Stimulated activated CD4-positive, alpha-beta T cell treated with anti-CD3 and anti-CD28 coated beads, Interleukin-4, amount 100 ng/mL, for 1 hour (primary cell): ENCODE measurements around the gene FGF12.

ENCODE experiments used
- DNase-seq: peaks from one replicate; pipeline ENCODE4 v3.0.0-alpha.2; 2020

The FGF12 gene

DNA sequence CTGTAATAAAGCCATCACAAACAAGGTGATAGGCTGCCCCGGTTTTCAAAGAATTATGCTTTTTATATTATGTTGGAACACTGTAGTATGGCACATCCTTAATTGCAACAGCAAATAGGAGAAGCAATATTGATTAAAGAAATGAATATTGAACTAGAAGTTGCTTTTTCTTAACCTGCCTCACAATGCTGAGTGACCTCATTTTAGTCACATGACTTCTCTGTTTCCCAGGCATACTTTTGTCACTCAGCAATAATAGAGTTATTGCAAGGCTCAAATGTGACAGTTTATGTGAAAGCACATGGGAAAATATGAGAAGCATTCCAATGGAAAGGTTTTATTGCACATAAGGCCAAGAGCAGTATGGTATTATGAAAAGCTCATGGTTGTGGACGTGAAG is 400.7 kb downstream of the FGF12 start:
- no peak for DNase-seq

DNA sequence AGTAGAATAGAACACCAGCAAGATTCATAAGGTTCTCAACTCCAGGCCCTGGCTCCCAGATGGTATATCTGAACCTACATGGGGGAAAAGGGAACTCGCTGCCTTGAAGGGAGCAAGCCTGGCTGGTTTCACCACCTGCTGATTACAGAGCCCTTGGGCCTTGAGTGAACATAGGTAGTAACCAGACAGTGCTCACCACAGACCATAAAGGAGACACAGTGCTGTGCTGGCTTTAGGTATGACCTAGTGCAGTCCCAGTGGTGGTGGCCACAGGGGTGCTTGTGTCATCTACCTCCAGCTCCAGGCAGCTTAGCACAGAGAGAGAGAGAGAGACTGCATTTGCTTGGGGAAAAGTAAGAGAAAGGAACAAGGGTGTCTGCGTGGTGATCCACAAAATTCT is 409.8 kb downstream of the FGF12 start:
- no peak for DNase-seq

GRCh38 chr3:192313605-192314004 is 413.7 kb downstream of the FGF12 start:
- DNase-seq = no peak

GRCh38 chr3:192307631-192308030 is 419.7 kb downstream of the FGF12 start:
- no peak for DNase-seq

GRCh38 chr3:192303235-192303634 is 424.1 kb downstream of the FGF12 start:
- DNase-seq = no peak

DNA sequence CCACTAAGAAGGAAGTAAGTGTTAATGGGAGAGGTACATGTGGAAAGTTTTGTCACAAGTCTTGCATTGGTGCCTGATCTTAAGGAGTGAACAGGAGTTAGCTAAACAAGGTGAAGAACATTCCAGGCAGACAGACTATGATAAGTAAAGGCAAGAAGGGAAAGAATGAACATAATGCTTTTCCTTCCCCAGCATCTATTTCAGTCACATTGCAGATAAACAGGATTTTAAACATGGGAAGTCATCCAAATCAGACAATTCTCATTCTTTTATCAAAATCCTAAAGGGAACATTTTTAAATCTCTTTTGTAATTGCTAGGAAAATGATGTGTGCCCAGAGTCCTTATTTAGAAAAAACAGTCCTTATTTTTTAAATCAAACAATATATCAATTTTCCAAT is 424.6 kb downstream of the FGF12 start:
- DNase-seq = no peak

DNA sequence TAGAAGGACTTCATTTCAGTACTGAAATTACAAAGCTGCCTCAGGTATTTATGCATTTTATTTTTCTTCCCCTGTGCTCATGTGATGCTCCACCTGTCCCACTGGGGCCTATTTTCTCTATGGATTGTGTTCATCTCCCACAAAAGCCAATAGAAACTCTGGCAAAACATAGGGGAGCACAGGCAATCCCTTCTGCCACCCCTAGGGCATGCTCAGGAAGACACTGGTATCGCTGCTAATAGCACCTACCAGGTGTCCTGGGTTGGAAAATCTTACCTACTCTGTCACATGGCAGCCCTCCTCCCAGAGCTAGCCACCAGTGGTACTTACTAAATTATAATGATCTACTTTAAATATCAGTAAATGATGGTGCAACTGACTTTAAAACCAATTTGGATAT is 427.4 kb downstream of the FGF12 start:
- no peak for DNase-seq

DNA sequence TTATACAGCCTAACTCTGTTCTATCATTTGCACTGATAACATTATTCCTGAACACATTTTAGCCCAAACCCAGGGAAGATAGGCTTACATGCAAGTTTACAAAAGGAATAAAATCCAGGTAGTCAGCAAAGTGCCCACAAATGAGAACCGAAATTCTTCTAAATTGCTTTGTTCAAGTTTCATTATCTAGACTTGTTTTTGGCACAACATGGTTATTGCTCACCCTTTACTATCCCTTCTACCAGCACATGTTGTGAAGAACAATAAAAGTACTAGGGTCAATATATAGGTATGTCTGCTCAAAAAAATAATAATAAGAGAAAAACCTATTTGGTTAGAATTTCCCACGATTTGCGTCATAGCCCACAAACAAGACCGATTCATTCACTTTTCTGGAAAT is 430.5 kb downstream of the FGF12 start:
- DNase-seq = no peak

- DNase-seq = no peak
These were observed 442.8 kb downstream of the FGF12 start for GRCh38 chr3:192284443-192285072.

DNA sequence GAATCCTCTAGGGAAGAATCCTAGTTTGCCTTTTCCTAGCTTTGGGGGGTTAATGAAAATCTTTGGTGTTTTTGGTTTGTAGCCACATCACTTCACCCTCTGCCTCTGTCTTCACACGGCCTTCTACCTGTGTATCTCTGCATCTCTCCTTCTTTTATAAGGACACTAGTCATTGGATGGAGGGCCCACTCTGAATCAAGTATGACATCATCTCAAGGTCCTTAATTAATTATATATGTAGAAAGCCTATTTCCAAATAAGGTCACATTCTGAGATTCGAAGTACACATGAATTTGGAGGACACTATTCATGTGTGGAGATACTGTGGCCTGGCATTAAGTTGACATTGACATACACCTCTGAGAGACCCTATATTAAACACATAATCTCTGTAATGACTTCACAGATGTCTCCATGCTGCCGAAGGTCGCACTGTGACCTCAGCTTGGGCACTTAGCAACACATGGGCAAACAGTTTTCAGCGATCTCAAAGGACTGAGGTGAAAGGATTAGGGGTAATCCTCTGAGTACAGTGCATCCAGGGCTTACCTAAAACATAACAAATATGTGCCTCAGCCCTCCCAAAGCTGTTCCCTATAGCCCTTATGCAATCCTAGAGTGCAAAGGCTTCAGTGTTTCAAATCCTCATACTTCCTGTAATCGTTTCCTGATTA is 446.0 kb downstream of the FGF12 start:
- no peak for DNase-seq

DNA sequence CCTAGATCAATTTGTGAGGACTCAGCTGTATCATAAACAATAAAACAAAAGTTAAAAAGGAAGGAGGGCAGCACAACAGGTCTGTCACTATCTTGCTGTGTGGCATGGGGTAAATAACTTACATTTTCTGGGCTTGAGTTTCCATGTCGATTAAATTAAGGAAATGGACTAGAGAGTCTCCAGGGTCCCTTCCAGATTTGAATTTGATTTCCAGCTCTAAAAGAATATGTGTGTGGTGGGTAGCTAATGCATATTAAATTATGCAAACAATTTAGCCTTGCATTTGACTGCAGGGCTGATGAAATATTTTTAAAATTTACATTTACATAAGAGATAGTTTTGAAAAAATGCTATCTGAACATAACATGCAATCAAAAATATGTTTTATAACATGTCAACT is 447.7 kb downstream of the FGF12 start:
- DNase-seq = no peak

GRCh38 chr3:192277477-192277876 is 449.9 kb downstream of the FGF12 start:
- no peak for DNase-seq

DNA sequence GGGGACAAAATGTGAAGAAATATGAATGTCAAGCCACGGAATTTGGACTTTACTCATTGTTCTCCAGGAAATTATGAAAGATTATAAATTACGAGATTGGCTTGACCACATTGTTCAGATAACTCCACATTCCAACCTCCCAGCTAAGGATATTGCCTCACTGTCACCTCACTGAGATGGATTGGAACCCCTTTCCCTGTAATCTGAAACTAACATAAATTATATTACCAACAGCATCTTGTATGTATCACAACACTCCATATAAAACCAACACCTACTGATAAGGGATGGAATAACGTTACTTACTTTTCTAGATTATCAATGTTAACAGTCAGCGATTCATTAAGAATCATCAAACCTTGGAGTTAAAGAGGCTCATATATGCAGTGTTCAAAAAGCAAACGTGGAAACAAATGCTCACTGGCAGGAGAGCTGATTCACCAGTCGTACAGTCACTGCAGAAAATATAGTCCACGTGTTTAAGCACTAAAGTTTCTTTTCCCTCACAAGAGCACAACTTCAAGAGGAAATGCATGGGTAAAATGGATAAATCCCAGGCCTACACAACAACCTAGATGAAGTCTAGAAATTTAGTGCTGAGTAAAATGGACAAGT is 451.5 kb downstream of the FGF12 start:
- DNase-seq = no peak

- no peak for DNase-seq
These were observed 453.7 kb downstream of the FGF12 start for GRCh38 chr3:192273697-192274010.

DNA sequence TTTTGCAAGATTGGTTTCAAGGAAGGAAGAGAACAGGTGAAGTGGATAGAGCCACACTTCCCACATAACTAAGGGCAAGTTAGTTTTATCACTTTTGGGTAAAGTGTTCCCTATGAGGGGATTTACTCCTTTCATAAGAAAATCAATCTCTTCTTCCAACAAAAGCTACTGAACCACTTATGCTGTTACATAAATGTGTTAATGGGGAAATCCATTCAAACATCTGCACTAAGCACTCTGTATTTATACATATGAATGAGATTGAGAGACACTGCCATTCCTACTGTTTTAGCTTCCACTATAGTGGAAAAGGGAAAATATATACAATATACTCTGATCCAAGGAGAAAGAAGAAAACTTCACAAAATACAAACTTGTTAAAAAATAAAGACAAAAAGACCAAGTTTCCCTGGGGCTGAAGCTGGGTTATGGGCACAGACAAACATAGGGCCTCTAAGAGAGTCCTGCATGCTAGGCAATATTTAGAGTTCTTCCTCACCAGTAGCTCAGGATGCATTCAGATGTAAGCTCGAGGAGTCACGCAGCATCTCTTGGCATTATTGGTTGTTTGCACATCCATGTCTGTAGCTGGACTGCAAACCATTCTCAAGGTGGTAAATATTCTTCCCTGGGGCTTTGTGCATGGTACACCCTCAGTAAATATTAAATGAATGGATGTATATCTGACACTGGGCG is 454.2 kb downstream of the FGF12 start:
- no peak for DNase-seq

- no peak for DNase-seq
These were observed 465.3 kb downstream of the FGF12 start for GRCh38 chr3:192262001-192262400.

DNA sequence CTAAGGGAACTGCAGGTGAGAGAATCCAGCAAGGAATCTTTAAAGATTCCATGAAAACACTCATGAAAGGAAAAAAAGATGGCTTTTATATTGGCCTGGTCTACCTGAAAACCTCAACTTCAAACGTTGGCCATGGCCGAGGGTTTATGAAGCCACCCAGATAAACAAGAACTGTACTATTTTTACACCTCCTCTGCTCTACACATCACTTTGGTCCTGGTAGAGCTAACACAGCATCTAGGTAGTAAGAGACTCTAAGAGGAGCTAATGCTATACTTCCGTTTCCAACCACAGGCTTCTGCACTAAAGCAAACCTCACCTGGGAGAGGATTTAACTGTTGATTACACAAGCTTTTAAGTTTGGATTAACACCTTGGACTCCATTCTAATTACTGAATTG is 466.2 kb downstream of the FGF12 start:
- no peak for DNase-seq

GRCh38 chr3:192260116-192261010 is 467.0 kb downstream of the FGF12 start:
- DNase-seq = no peak

- no peak for DNase-seq
These were observed 467.7 kb downstream of the FGF12 start for GRCh38 chr3:192259661-192260060.

DNA sequence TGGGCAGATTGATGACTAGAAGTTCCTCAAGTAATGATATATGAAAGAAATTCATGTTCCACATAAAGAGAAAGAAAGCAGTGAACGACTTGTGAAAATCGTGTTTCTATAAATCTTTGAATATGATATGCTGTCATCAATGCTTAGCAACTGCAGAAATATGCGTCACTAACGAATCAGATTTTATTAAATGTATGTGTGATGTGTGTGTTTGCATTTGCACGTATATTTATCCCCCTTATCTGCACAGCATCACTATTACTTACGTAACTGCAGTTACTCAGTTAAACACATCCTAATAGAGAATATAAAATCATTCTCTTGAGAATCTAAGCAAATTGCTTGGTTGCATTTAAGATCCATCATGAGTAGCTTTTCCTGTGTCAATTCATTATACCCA is 468.6 kb downstream of the FGF12 start:
- no peak for DNase-seq

DNA sequence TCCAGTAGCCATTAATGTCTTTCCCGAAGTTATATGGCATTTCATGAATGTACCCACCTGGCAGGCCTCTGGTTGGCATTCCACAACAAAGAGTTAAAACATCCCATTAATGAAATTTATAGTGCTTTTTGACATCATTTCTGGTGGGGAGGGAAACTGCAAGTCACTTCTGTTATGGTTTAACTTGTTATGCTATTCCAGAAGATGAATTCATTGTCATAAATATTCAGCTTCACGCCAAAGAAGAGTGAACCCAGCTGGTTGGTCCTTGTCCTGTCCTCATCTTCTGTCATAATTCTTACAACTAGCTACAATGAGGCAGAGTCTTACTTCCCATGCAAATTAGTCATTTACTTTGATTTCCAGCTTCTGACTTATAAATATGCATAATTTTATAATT is 471.5 kb downstream of the FGF12 start:
- no peak for DNase-seq

DNA sequence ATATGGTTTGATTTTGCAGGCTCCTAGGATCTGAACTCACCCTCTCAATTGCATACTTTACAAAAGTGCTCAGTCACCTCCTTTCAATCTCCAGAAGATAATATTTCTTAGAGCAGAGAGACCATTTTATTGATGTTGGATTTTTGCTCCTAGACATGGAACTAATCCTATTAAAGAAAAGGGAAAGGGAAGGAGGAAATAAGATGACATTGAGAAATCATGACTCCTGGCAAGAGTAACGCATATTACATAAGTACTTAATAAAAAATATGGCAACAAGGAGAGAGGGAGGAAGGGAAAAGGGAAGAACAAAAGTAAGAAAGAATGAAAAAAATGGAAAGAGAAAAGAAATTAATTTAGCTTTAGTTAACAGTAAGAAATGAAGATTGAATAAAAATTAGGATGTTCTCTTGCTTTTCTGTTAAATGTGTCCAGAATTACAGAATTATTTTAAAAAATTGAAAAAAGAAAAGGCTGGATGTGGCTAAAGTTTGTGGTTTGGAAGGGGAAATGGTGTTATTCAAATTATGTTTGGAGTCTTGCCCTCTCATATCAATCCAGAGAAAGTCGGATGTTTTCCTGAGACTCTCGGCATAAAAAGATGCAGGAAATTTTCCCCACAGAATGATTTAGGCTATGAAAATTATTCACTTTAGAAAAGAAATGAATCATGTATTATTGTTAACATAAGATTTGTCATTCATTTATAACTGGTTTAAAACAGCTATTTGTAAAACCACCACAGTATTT is 474.0 kb downstream of the FGF12 start:
- DNase-seq = no peak
